Small intestine (tissue), 7 donors: ENCODE measurements around the gene FGF7. TPM values are rescaled to one million over a fixed set of nuclear protein-coding genes. Genes with fewer than 3 reads are reported as not detected.

Experiments used
- DNase-seq, 2 donors: peaks; one replicate each; pipeline versions ENCODE4 v3.0.0 to v3.0.0-alpha.2; 2013
- FAIRE-seq: peaks from 2 replicates; lab custom pipeline; 2012; peaks lifted over from hg19 to GRCh38; lab: Jason Lieb, UNC
- H3K27ac ChIP-seq, 3 donors: one replicate each; pipeline ENCODE4 v1.5.1; 2013; ENCODE audit warnings: low read length in 2 of 3, mild to moderate bottlenecking in 2 of 3, control low read depth in 1 of 3, inconsistent platforms in 1 of 3, low read depth in 1 of 3, moderate library complexity in 1 of 3
- H3K27me3 ChIP-seq, 3 donors: one replicate each; pipeline ENCODE4 v1.6.1; 2013; ENCODE audit warnings: low read length in 3 of 3, inconsistent platforms in 1 of 3; ENCODE audit not compliant: control insufficient read depth in 3 of 3, insufficient read depth in 3 of 3
- H3K36me3 ChIP-seq, 3 donors: one replicate each; pipeline ENCODE4 v1.6.1; 2013; ENCODE audit warnings: low read length in 3 of 3, inconsistent platforms in 1 of 3, low read depth in 1 of 3, mild to moderate bottlenecking in 1 of 3, moderate library complexity in 1 of 3; ENCODE audit not compliant: control insufficient read depth in 3 of 3, insufficient read depth in 2 of 3
- H3K4me1 ChIP-seq, 3 donors: one replicate each; pipeline ENCODE4 v1.6.1; 2013; ENCODE audit warnings: low read length in 2 of 3, inconsistent platforms in 1 of 3, low read depth in 1 of 3, mild to moderate bottlenecking in 1 of 3, moderate library complexity in 1 of 3; ENCODE audit not compliant: control insufficient read depth in 3 of 3, insufficient read depth in 2 of 3
- H3K4me3 ChIP-seq, 3 donors: one replicate each; pipeline ENCODE4 v1.5.1; 2013; ENCODE audit warnings: low read length in 3 of 3, control low read depth in 1 of 3, inconsistent platforms in 1 of 3, low read depth in 1 of 3, mild to moderate bottlenecking in 1 of 3, moderate library complexity in 1 of 3
- H3K9me3 ChIP-seq, 2 donors: one replicate each; pipeline ENCODE4 v1.6.1; 2013; ENCODE audit warnings: low read depth in 1 of 2, low read length in 1 of 2; ENCODE audit not compliant: control insufficient read depth in 2 of 2, insufficient read depth in 1 of 2
- WGBS, 3 donors: extraction: QIAGEN DNeasy Blood & Tissue Kit; methylation state at CpG; one replicate each; pipeline ENCODE4 v1.1.7; 2013; 5-methylcytosine and 5-hydroxymethylcytosine counted together
- polyA plus RNA-seq, 4 donors: library from polyadenylated mRNA; stranded (reverse) in 3 of 4; unstranded in 1 of 4; fragments of 200-250 nt in 3 of 4; fragments of 120-200 nt in 1 of 4; gene quantifications; one replicate each; pipeline versions ENCODE4 v1.2.1 to v1.2.3, GENCODE V29; 2013
- donor health status: healthy with polysubstance abuse.
- donor health status: control.
- donor health status: control.
- donor health status: Bipolar disorder and iron deficiency.
- donor health status: healthy.

Gene FGF7
- polyA plus RNA-seq, 4 donors: under 0.01 to 4.9 (median 2.4) TPM

DNA sequence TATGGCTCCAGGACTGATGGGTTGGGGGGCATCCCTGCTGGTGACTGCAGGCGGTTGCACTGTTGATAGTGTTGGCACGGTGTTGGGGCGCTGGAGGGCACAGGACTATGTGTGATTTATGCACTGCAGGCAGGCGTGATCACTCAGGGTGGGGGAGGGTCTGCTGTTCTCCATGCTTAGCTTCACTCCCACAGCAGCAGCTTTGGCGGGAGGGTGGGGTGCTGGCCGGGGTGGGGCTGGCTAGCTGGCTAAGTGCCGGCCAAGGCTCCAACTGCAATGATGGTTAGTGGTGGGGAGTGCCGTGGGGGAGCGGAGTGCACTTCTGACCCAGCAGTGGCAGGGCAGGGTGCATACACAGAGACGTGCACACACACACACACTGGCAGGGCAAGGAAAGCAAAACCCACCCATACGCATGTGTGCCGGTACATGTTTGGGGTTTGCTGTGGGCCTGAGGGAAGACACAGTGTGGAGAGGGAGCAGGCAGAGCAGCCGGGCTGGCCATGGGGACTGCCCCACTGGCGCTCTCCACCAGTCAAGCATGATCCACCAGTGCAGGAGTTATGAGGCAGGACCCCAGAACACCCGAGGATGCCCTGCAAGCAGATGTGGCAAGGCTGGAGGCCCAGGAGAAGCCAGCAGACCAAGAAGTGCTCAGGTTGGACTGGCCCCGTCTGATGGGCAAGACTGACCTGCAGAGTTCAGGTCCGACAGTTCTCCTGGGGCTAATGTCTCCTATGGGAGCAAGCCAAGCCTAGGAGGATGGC is 16.5 kb upstream of the FGF7 start:
- Histone ChIP-seq H3K4me1 (no peaks in the 10 kb centered on the region), H3K9me3 (no peaks in the 10 kb centered on the region), H3K4me3 (no peak overlapping the region), H3K27ac (no peak overlapping the region), H3K27me3 (no peaks in the 10 kb centered on the region), H3K36me3 (no peaks in the 10 kb centered on the region)
- DNase-seq: no peak
- no peak for FAIRE-seq
- 83 to 93% (median 86%) methylated on average over 17 of the region's 17 CpGs for WGBS, 3 donors

DNA sequence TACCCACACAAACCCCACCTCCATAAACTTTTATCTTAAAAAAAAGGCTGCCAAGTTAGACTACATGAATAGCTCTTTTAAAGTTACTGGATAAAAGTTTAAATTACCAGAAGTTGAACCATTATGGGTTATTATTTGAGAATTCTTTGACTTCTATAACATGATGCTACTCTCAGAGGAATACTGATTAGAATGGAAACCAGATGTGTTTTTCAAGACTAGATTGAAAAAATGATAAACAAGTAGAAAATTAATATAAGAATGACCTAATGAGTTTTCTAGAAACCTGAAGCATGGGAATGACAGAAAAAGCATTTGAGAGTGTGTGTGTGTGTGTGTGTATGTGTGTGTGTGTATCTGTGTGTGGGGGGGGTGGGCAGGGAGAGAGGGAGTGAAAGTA is 12.4 kb upstream of the FGF7 start:
- no peaks in the 10 kb centered on the region for H3K4me1 ChIP-seq
- H3K36me3 ChIP-seq: no peaks in the 10 kb centered on the region
- H3K4me3 ChIP-seq: no peak overlapping the region
- DNase-seq (no peak), FAIRE-seq (no peak)
- H3K27me3 ChIP-seq: no peaks in the 10 kb centered on the region
- no peak overlapping the region for H3K27ac ChIP-seq
- no peaks in the 10 kb centered on the region for H3K9me3 ChIP-seq

- FAIRE-seq (no peak), DNase-seq (no peak)
- no peaks in the 10 kb centered on the region for H3K27me3 ChIP-seq
- peaks cover 0 to 6% of the 10 kb centered on the region in 2 donors for H3K9me3 ChIP-seq
- no peaks in the 10 kb centered on the region for H3K36me3 ChIP-seq
- H3K4me3 ChIP-seq: no peak overlapping the region
- H3K4me1 ChIP-seq: no peaks in the 10 kb centered on the region
- no peak overlapping the region for H3K27ac ChIP-seq
Observed at GRCh38 chr15:49412797-49413196, 10.2 kb upstream of the FGF7 start.

- H3K4me1 ChIP-seq: no peaks in the 10 kb centered on the region
- no peak for DNase-seq
- no peak overlapping the region for H3K4me3 ChIP-seq
- no peaks in the 10 kb centered on the region for H3K36me3 ChIP-seq
- peaks cover 0 to 6% of the 10 kb centered on the region in 2 donors for H3K9me3 ChIP-seq
- FAIRE-seq: no peak
- H3K27ac ChIP-seq: no peak overlapping the region
- no peaks in the 10 kb centered on the region for H3K27me3 ChIP-seq
Observed at GRCh38 chr15:49415149-49415548, 7.9 kb upstream of the FGF7 start.

DNA sequence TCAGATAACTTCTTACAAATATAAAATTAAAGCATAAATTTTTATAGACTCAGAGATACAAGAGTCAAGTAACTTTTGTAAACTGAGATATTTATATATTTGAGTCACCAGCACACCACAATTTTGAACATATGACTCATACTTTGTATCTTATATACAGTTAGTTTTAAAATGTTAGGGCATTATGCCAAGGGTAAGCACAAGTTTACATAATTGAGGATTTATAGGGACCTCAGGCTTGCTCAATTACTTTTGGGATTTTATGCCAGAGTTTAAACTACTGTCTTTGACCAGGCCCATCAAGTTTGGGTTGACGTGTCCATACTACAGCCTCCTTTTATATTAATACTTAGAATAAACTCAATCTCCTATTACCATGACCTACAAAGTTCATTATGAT is 7.4 kb upstream of the FGF7 start:
- Histone ChIP-seq H3K9me3 (peaks cover 0 to 6% of the 10 kb centered on the region in 2 donors), H3K4me1 (no peaks in the 10 kb centered on the region), H3K27me3 (no peaks in the 10 kb centered on the region), H3K36me3 (no peaks in the 10 kb centered on the region), H3K4me3 (no peak overlapping the region), H3K27ac (no peak overlapping the region)
- no peak for FAIRE-seq
- 70 to 95% (median 70%) methylated on average over 1 of the region's 1 CpG for WGBS, 3 donors
- no peak for DNase-seq

DNA sequence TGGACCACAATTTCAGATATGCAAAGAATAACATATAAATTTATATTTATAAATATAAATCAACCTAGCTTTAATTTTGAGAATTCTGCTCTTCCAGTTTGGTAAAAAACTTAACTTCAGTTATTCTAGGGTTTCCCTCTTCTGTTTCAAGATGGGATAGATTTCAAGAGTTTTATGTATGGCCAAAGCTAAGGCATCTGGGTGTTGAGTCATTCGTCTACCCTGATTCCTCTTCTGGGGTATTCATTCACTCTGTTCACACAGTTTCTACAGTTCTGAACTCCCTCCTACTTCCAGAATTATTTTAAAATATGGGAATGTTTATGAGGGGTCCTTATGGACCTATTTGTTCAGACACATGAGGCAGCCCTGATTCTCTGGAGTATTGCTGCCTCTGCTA is 4.2 kb upstream of the FGF7 start:
- H3K36me3 ChIP-seq: no peaks in the 10 kb centered on the region
- 84 to 96% (median 91%) methylated on average over 1 of the region's 1 CpG for WGBS, 3 donors
- DNase-seq: no peak

DNA sequence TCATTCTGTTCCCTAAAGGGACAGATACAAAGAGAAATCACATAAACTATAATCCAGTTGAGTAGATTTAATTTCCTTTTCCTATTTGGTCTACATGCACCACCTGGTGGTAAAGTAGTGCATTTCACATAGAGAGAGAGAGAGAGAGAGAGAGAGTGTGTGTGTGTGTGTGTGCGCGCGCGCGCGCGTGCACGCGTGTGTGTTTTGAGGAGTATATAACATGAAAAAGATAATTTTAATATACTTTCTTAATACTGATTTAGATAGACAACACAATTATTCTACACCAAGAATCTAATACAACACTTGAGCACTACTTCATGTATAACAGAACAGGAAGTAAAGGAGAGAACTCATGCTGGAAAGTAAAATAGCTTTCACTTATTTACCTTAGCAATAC is 1.1 kb upstream of the FGF7 start:
- H3K4me3 ChIP-seq: no peak overlapping the region
- DNase-seq (peak; percentile 54), FAIRE-seq (no peak)
- H3K4me1 ChIP-seq: no peaks in the 10 kb centered on the region
- 36 to 62% (median 54%) methylated on average over 9 of the region's 9 CpGs for WGBS, 3 donors
- no peak overlapping the region for H3K27ac ChIP-seq
- H3K27me3 ChIP-seq: no peaks in the 10 kb centered on the region
- no peaks in the 10 kb centered on the region for H3K36me3 ChIP-seq
- H3K9me3 ChIP-seq: peaks cover 0 to 4% of the 10 kb centered on the region in 2 donors

More for the DNA sequence above, 4.2 kb upstream of the FGF7 start:
- Histone ChIP-seq H3K27me3 (no peaks in the 10 kb centered on the region), H3K4me1 (no peaks in the 10 kb centered on the region), H3K9me3 (peaks cover 0 to 6% of the 10 kb centered on the region in 2 donors), H3K4me3 (no peak overlapping the region), H3K27ac (no peak overlapping the region)
- FAIRE-seq: no peak

GRCh38 chr15:49423901-49424550 is 984 bp downstream of the FGF7 start:
- no peaks in the 10 kb centered on the region for H3K27me3 ChIP-seq
- peak overlapping the region in 1 of 3 donors; percentile 26 for H3K27ac ChIP-seq
- no peaks in the 10 kb centered on the region for H3K4me1 ChIP-seq
- H3K36me3 ChIP-seq: no peaks in the 10 kb centered on the region
- FAIRE-seq: no peak
- 46 to 54% (median 46%) methylated on average over 6 of the region's 6 CpGs for WGBS, 3 donors
- no peaks in the 10 kb centered on the region for H3K9me3 ChIP-seq
- peak overlapping the region in 1 of 3 donors; percentile 41 for H3K4me3 ChIP-seq
- peak; percentile 6 for DNase-seq
